K562 (cell line): Measurements from ENCODE around the gene ABCC1. TPM values are rescaled to one million over a fixed set of nuclear protein-coding genes. Genes with fewer than 3 reads are reported as not detected.

Source experiments
- ATAC-seq: fragments of 200-7000 bp; cut with Tn5 transposase; 3 replicates; pipeline ENCODE4 v1.9.1; 2020; ENCODE audit warnings: moderate library complexity
- BruUV-seq: library from RNA; stranded (reverse); fragments of 400-500 nt; replicated peaks from 2 replicates; lab custom pipeline; 2021; lab: Mats Ljungman, UMichigan
- CTCF ChIA-PET: fragments of 300-600 bp; formaldehyde crosslinking; extraction: SDS; loops from one replicate; lab custom pipeline; 2021; ENCODE audit warnings: low intra/inter-chr PET ratio; lab: Yijun Ruan, JAX
- POLR2A ChIA-PET: fragments of 300-600, 350-650 bp; sonication (Branson Sonifier 250); formaldehyde crosslinking; extraction: SDS; loops from one replicate; lab custom pipeline; 2021; ENCODE audit warnings: antibody characterized with exemption, inconsistent platforms; lab: Yijun Ruan, JAX
- DNase-seq, 4 experiments: peaks; one replicate each; pipeline versions ENCODE4 v3.0.0 to v3.0.0-alpha.2; 2011 to 2018; ENCODE audit warnings: low spot score in 3 of 4, mixed read lengths in 3 of 4; ENCODE audit errors: extremely low read depth in 1 of 4
- FAIRE-seq: peaks from 2 replicates; lab custom pipeline; 2011; peaks lifted over from hg19 to GRCh38; lab: Jason Lieb, UNC
- H2AFZ ChIP-seq: 2 replicates; pipeline ENCODE4 v1.6.0; 2011; ENCODE audit warnings: low read depth, low read length, control low read depth, inconsistent platforms
- H3K27ac ChIP-seq: fragments of 200-600 bp; 3 replicates; pipeline ENCODE4 v1.8.0; 2011; ENCODE audit warnings: low read depth, mild to moderate bottlenecking, control low read depth, inconsistent platforms, low read length, moderate library complexity, mixed read lengths; ENCODE audit errors: extremely low read depth
- H3K27me3 ChIP-seq, 2 experiments: fragments of 300-600 bp in 1 of 2; 2 replicates in 1 of 2; 3 replicates in 1 of 2; pipeline versions ENCODE4 v1.6.0 to v1.8.0; 2011; ENCODE audit warnings: inconsistent platforms in 2 of 2, low read length in 2 of 2, mild to moderate bottlenecking in 1 of 2, mixed read lengths in 1 of 2, moderate library complexity in 1 of 2; ENCODE audit not compliant: control insufficient read depth in 2 of 2, insufficient read depth in 2 of 2
- H3K36me3 ChIP-seq: fragments of 300-600 bp; 3 replicates; pipeline ENCODE4 v1.8.0; 2011; ENCODE audit warnings: mild to moderate bottlenecking, low read length, inconsistent platforms; ENCODE audit not compliant: control insufficient read depth, insufficient read depth
- H3K4me1 ChIP-seq, 2 experiments: fragments of 200-600 bp in 1 of 2; replicated peaks in 1 of 2; 2 replicates in 1 of 2; 3 replicates in 1 of 2; pipeline versions ENCODE4 v1.5.1 to v1.8.0; 2011; ENCODE audit warnings: inconsistent platforms in 2 of 2, low read length in 2 of 2, mild to moderate bottlenecking in 1 of 2, mixed read lengths in 1 of 2, moderate library complexity in 1 of 2; ENCODE audit not compliant: control insufficient read depth in 2 of 2, insufficient read depth in 2 of 2
- H3K4me2 ChIP-seq: 2 replicates; pipeline ENCODE4 v1.6.1; 2011; ENCODE audit warnings: low read length, control low read depth, inconsistent platforms, mixed read lengths; ENCODE audit not compliant: insufficient read depth
- H3K4me3 ChIP-seq: fragments of 200-600 bp; sonication (generic), shearing (Covaris generic); 2 replicates; pipeline ENCODE4 v1.5.1; 2016; ENCODE audit warnings: control low read depth, inconsistent platforms
- H3K79me2 ChIP-seq: fragments of 200-600 bp; 3 replicates; pipeline ENCODE4 v1.8.0; 2011; ENCODE audit warnings: low read length, inconsistent platforms; ENCODE audit not compliant: control insufficient read depth, insufficient read depth
- H3K9ac ChIP-seq, 2 experiments: 2 replicates each; pipeline versions ENCODE4 v1.6.0 to v1.6.1; 2011; ENCODE audit warnings: low read depth in 2 of 2, low read length in 2 of 2, control low read depth in 1 of 2, inconsistent platforms in 1 of 2, mild to moderate bottlenecking in 1 of 2, mixed read lengths in 1 of 2; ENCODE audit not compliant: insufficient read depth in 1 of 2
- H3K9me1 ChIP-seq: one replicate; pipeline ENCODE4 v1.6.0; 2011; ENCODE audit warnings: inconsistent platforms, mild to moderate bottlenecking, low read length, moderate library complexity; ENCODE audit not compliant: control insufficient read depth, insufficient read depth
- H3K9me3 ChIP-seq: replicated peaks from 2 replicates; pipeline ENCODE4 v1.5.1; 2011; ENCODE audit warnings: low read depth, low read length, inconsistent platforms; ENCODE audit not compliant: control insufficient read depth, insufficient read depth
- H4K20me1 ChIP-seq: replicated peaks from 2 replicates; pipeline ENCODE4 v1.6.1; 2011; ENCODE audit warnings: low read length, inconsistent platforms, mixed read lengths; ENCODE audit not compliant: control insufficient read depth, insufficient read depth
- CUX1 ChIP-seq: fragments of 200-800 bp; sonication (Bioruptor generic); IDR thresholded peaks from 2 replicates; pipeline ENCODE4 v1.6.1; 2016; ENCODE audit warnings: missing genetic modification characterization, missing compliant biosample characterization
- ELF1 ChIP-seq: fragments of 200-800 bp; sonication (Bioruptor generic); IDR thresholded peaks from 2 replicates; pipeline ENCODE4 v1.6.1; 2016; ENCODE audit warnings: missing genetic modification characterization, missing compliant biosample characterization
- FOXJ2 ChIP-seq: fragments of 200-800 bp; sonication (Bioruptor generic); IDR thresholded peaks from 2 replicates; pipeline ENCODE4 v1.6.1; 2016; ENCODE audit warnings: missing genetic modification characterization, missing compliant biosample characterization
- HMGXB4 ChIP-seq: sonication (generic); formaldehyde crosslinking; IDR thresholded peaks from 2 replicates; pipeline ENCODE4 v1.8.1; 2023; ENCODE audit warnings: mild to moderate bottlenecking, missing genetic modification reagents
- MAFF ChIP-seq: IDR thresholded peaks from 2 replicates; pipeline ENCODE4 v1.6.1; 2012; ENCODE audit warnings: low read length, improper control_type of control experiment
- RAD51 ChIP-seq: fragments of 450-650 bp; IDR thresholded peaks from 2 replicates; pipeline ENCODE4 v1.7.1; 2016; ENCODE audit warnings: low read depth, mild to moderate bottlenecking, borderline replicate concordance
- RHOXF2B ChIP-seq: fragments of 250-450 bp; sonication (Bioruptor Pico); conservative IDR thresholded peaks from 2 replicates; pipeline ENCODE4 v1.5.1; 2021
- SAP30 ChIP-seq: fragments of 200-600 bp; sonication (generic); IDR thresholded peaks from 2 replicates; pipeline ENCODE4 v1.6.1; 2012; ENCODE audit warnings: borderline replicate concordance, low read depth, mild to moderate bottlenecking, moderate library complexity, low read length, control low read depth, inconsistent platforms; ENCODE audit not compliant: insufficient read depth, poor library complexity, severe bottlenecking
- SMAD3 ChIP-seq: fragments of 450-650 bp; formaldehyde crosslinking; conservative IDR thresholded peaks from 2 replicates; pipeline ENCODE4 v1.4.0; 2020; ENCODE audit warnings: mild to moderate bottlenecking
- SOX6 ChIP-seq: fragments of 450-650 bp; IDR thresholded peaks from 2 replicates; pipeline ENCODE4 v1.6.1; 2014; ENCODE audit warnings: mild to moderate bottlenecking
- SREBF1 ChIP-seq: fragments of 150-350 bp; IDR thresholded peaks from 2 replicates; pipeline ENCODE4 v1.6.1; 2014; ENCODE audit warnings: antibody characterized with exemption, low read depth, low read length, borderline replicate concordance
- YBX1 ChIP-seq: fragments of 450-650 bp; IDR thresholded peaks from 2 replicates; pipeline ENCODE4 v1.7.1; 2016; ENCODE audit warnings: mild to moderate bottlenecking
- ZBTB33 ChIP-seq: sonication (generic); formaldehyde crosslinking; IDR thresholded peaks from 2 replicates; pipeline ENCODE4 v1.8.1; 2023; ENCODE audit warnings: mild to moderate bottlenecking, missing genetic modification reagents
- ZNF134 ChIP-seq: fragments of 250-450 bp; sonication (Bioruptor Pico); conservative IDR thresholded peaks from 2 replicates; pipeline ENCODE4 v1.4.0; 2020
- ZNF583 ChIP-seq: fragments of 250-450 bp; sonication (Bioruptor Pico); IDR thresholded peaks from 2 replicates; pipeline ENCODE4 v1.4.0; 2020
- ZNF830 ChIP-seq: fragments of 250-450 bp; sonication (Bioruptor Pico); IDR thresholded peaks from 2 replicates; pipeline ENCODE4 v1.5.0; 2021; ENCODE audit warnings: mild to moderate bottlenecking
- WGBS: fragments of 100-300 bp; shearing (Covaris generic); methylation state at CpG from one replicate; pipeline ENCODE4 v1.1.6; 2016; ENCODE audit warnings: low coverage, mixed read lengths; ENCODE audit not compliant: insufficient coverage; ENCODE audit errors: missing lambda C conversion rate; 5-methylcytosine and 5-hydroxymethylcytosine counted together
- in situ Hi-C: fragments of 300-500 bp; cut with MboI; formaldehyde crosslinking; loops from 4 replicates; pipeline ENCODE4 v1.15.0; 2018; ENCODE audit warnings: inconsistent platforms, mixed read lengths
- intact Hi-C: fragments of 100-400 bp; cut with micrococcal nuclease; formaldehyde crosslinking; loops from 2 replicates; pipeline ENCODE4 v1.14.2; 2022
- polyA plus RNA-seq, 8 experiments: library from polyadenylated mRNA; depleted of rRNA in 4 of 8; stranded (reverse) in 5 of 8; unstranded in 3 of 8; fragments of >200 nt; fragmentation: Nextera tagmentation in 2 of 8; fragmentation: Illumina TruSeq in 1 of 8; extraction: Ambion mirVana in 2 of 8; extraction: Trizol in 1 of 8; gene quantifications; 2 replicates each; pipeline versions ENCODE4 v1.2.1 to v1.2.3, GENCODE V29; 2011 to 2014; ENCODE audit warnings: inconsistent platforms in 1 of 8, missing spikeins in 1 of 8
- total RNA-seq, 7 experiments: library from RNA; depleted of rRNA in 6 of 7; stranded (reverse); fragments of >200 nt in 6 of 7; fragmentation: Illumina TruSeq in 2 of 7; extraction: Trizol in 2 of 7; gene quantifications; 2 replicates each; pipeline versions ENCODE4 v1.2.1 to v1.2.3, GENCODE V29; 2011 to 2021; ENCODE audit warnings: low replicate concordance in 1 of 7

Gene ABCC1
- total and polyA plus RNA-seq, 9 of the 15 experiments (the other 6 are each of a cell fraction or from before 2014, with no cell fraction given), result 3.9 to 41.6 (median 10.0) TPM

GRCh38 chr16:15953477-15953876, 4.1 kb downstream of the ABCC1 start:
- 88% methylated on average over 8 of the region's 8 CpGs for WGBS
- no peak overlapping the region for H3K4me2 ChIP-seq
- peaks cover 87% of the 10 kb centered on the region for H3K79me2 ChIP-seq
- ChIA-PET POLR2A (interaction anchor here (1.4 to 2.1 kb wide), 2 partner anchors 11 to 14 kb away, joined by 3 to 4 read pairs; no protein-coding TSS in a partner anchor), CTCF (no interaction called here)
- no TSS peak for BruUV-seq
- no peak overlapping the region for H2AFZ ChIP-seq
- H3K9ac ChIP-seq, result no peak overlapping the region
- ATAC-seq, result no peak
- no peak for FAIRE-seq
- H3K36me3 ChIP-seq, result peaks cover 10% of the 10 kb centered on the region; the same call in 2 of the 3 replicates
- TF ChIP-seq RHOXF2B (no peak), ZNF830 (CRISPR knock-in tag) (no peak), SMAD3 (no peak), SOX6 (no peak), SREBF1 (no peak), YBX1 (no peak), CUX1 (CRISPR knock-in tag) (no peak), ELF1 (no peak), HMGXB4 (CRISPR knock-in tag) (no peak), SAP30 (no peak), RAD51 (no peak), ZNF134 (no peak), ZNF583 (CRISPR knock-in tag) (no peak), FOXJ2 (no peak), ZBTB33 (no peak), MAFF (no peak)
- H3K9me1 ChIP-seq, result no peaks in the 10 kb centered on the region
- no peak overlapping the region for H3K4me3 ChIP-seq
- H4K20me1 ChIP-seq, result peaks cover 7% of the 10 kb centered on the region
- H3K9me3 ChIP-seq, result no peaks in the 10 kb centered on the region
- H3K27me3 ChIP-seq, result no peaks in the 10 kb centered on the region
- in situ Hi-C loops (no loop called here), intact Hi-C loops (loop anchor here (5.0 kb wide), 1 partner anchor 34 kb away; no protein-coding TSS in a partner anchor)
- DNase-seq, result no peak
- H3K27ac ChIP-seq, result no peak overlapping the region
- peaks cover 27 to 38% of the 10 kb centered on the region in 2 experiments; a peak in 4 of 5 replicates for H3K4me1 ChIP-seq
